Measurements from ENCODE around the gene PGBD2.
A peak's percentile ranks its signal among the peaks of the same experiment; 100 is the strongest.

The PGBD2 gene, protein sequence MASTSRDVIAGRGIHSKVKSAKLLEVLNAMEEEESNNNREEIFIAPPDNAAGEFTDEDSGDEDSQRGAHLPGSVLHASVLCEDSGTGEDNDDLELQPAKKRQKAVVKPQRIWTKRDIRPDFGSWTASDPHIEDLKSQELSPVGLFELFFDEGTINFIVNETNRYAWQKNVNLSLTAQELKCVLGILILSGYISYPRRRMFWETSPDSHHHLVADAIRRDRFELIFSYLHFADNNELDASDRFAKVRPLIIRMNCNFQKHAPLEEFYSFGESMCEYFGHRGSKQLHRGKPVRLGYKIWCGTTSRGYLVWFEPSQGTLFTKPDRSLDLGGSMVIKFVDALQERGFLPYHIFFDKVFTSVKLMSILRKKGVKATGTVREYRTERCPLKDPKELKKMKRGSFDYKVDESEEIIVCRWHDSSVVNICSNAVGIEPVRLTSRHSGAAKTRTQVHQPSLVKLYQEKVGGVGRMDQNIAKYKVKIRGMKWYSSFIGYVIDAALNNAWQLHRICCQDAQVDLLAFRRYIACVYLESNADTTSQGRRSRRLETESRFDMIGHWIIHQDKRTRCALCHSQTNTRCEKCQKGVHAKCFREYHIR

DNA sequence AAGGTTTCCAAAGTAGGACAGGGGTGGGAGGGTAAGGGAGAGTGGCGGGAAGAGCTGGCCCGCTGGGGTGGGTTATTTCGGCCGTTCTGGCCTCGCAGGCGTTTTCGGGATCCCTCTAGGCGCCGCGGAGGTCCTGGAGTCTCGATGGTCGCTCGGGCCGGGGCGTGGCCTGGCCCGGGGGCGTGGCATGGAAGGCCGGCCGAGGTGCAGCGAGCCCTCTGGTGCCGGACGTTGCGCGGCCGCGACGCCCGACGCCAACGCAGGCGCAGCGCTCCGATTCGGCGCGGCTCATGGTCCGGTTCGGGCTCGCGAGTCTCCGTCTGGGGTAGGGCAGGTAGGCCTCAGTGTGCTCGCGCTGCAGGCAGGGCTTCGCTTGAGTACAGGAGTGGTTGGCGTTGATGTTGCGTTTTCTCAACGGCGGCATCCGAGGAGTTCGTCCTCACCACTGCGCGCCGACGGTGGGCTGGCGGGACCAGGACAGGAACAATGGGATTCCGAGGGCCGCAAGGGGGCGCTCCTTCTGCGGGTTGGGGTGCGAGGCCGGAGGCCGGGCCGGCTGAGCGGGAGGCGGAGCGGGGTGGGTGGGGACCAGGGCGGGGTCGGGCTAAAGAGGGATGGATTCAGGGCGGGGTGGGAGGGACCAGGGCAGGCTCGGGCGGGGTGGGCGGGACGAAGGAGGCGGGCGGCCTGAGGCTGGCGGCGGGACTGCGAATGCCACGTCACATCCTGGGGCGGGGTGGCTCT lies at the start of gene PGBD2:
PGBD2 (plus strand) TSS at position 227 of the 744 bp plus-strand sequence. CDS start 7,628 bp downstream, outside the sequence.
- H3K4me3 ChIP-seq (ENCODE audit: low read depth, low read length), result peak within 1 kb of the TSS; percentile 61
- TF ChIP-seq, protein P1, sequence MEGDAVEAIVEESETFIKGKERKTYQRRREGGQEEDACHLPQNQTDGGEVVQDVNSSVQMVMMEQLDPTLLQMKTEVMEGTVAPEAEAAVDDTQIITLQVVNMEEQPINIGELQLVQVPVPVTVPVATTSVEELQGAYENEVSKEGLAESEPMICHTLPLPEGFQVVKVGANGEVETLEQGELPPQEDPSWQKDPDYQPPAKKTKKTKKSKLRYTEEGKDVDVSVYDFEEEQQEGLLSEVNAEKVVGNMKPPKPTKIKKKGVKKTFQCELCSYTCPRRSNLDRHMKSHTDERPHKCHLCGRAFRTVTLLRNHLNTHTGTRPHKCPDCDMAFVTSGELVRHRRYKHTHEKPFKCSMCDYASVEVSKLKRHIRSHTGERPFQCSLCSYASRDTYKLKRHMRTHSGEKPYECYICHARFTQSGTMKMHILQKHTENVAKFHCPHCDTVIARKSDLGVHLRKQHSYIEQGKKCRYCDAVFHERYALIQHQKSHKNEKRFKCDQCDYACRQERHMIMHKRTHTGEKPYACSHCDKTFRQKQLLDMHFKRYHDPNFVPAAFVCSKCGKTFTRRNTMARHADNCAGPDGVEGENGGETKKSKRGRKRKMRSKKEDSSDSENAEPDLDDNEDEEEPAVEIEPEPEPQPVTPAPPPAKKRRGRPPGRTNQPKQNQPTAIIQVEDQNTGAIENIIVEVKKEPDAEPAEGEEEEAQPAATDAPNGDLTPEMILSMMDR (IDR thresholded peaks at IDR 0.05; ENCODE audit: low read depth, low read length, missing control alignments), result peak; percentile 62
- peak; percentile 76 for DNase-seq (ENCODE audit: low read depth)
- in situ Hi-C loops (cut with HindIII; ENCODE audit: low sequenced_read_pairs), result no loop called here

DNA sequence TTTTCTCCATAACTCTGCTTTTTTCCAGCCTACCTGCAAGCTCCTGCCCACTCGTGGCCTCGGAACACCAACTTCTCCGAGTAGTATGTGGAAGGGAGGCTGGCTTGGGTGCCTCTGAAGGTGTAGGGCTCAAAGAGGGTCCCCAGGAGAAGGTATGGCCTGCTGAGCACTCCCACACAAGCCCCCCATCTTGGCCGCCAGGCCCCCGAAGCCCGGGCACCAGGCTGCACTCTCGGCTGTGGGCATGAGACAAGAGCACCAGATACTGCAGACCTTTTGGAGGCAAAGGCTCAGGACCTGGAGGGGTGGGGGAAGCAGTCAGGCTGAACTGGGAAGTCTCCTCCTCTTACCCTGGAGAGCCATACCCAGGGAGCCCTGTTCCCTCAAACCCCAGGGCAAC lies 48.8 kb upstream of the PGBD2 start:
- TF ChIP-seq, protein P1 (IDR thresholded peaks at IDR 0.05; ENCODE audit: low read depth, low read length, missing control alignments), result no peak
- H3K4me3 ChIP-seq (ENCODE audit: low read depth, low read length), result peak overlapping the region; percentile 54
- in situ Hi-C loops (cut with HindIII; ENCODE audit: low sequenced_read_pairs), result no loop called here

DNA sequence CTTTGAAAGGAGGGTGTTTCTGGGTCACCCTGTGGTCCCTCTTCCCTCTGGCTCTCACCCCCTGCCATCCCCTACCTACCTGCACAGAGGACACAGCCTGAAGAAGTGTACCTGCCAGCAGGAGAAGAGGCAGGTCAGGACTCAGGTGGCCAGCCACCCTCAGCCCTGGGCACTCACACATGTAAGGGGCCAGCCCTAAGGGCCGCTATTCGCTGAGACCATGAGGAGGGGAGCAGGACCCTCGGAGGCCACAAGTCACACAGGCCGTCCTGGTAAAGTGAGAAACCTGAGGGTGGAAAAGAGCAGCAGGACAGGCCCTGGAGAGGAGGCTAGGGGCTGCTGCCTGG lies 48.3 kb upstream of the PGBD2 start:
- in situ Hi-C loops (cut with HindIII; ENCODE audit: low sequenced_read_pairs), result no loop called here
- TF ChIP-seq, protein P1 (IDR thresholded peaks at IDR 0.05; ENCODE audit: low read depth, low read length, missing control alignments), result no peak
- DNase-seq (ENCODE audit: low read depth), result no peak
- H3K4me3 ChIP-seq (ENCODE audit: low read depth, low read length), result peak overlapping the region; percentile 54

More for the DNA sequence above, 48.8 kb upstream of the PGBD2 start:
- DNase-seq (ENCODE audit: low read depth), result no peak

DNA sequence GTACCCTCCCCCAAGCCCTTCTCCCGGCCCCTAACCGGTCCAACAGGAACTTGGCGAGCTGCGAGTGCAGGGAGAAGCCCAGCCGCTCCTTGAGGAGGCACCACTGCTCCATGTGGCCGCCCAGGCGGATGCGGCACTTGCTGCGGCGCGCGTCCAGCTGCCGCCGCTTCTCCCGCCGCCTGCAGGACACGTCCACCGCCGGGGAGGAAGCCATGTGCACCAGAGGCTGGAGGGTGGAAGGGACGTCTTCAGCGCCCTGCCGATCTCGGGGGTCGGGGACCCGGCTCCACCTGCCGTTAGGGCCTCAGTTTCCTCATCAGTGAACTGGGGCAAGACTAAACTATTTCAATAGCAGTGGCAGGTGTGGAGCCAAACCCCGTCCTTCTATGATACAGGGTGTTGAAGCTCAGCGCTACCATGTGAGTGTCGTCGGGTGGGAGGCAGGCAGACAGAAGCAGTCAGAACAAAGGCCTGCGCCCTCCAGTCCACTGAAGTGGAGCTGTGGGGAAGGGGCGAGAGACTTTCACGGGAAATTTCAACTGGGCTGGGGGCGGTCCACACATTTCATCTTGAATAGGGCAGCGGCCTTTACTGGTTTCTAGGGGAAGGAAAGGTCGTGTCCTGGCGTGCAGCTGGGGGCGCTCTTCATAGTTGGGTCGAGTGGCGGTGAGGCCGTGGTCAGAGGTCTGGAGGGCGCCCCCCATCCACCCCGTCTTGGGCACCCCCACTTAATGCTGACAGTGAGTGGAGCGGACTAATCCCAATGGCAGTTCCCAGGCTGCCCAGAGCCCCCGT lies 47.7 kb upstream of the PGBD2 start:
- in situ Hi-C loops (cut with HindIII; ENCODE audit: low sequenced_read_pairs), result no loop called here
- H3K4me3 ChIP-seq (ENCODE audit: low read depth, low read length), result peak overlapping the region; percentile 54
- TF ChIP-seq, protein P1 (IDR thresholded peaks at IDR 0.05; ENCODE audit: low read depth, low read length, missing control alignments), result peak; percentile 30
- no peak for DNase-seq (ENCODE audit: low read depth)

DNA sequence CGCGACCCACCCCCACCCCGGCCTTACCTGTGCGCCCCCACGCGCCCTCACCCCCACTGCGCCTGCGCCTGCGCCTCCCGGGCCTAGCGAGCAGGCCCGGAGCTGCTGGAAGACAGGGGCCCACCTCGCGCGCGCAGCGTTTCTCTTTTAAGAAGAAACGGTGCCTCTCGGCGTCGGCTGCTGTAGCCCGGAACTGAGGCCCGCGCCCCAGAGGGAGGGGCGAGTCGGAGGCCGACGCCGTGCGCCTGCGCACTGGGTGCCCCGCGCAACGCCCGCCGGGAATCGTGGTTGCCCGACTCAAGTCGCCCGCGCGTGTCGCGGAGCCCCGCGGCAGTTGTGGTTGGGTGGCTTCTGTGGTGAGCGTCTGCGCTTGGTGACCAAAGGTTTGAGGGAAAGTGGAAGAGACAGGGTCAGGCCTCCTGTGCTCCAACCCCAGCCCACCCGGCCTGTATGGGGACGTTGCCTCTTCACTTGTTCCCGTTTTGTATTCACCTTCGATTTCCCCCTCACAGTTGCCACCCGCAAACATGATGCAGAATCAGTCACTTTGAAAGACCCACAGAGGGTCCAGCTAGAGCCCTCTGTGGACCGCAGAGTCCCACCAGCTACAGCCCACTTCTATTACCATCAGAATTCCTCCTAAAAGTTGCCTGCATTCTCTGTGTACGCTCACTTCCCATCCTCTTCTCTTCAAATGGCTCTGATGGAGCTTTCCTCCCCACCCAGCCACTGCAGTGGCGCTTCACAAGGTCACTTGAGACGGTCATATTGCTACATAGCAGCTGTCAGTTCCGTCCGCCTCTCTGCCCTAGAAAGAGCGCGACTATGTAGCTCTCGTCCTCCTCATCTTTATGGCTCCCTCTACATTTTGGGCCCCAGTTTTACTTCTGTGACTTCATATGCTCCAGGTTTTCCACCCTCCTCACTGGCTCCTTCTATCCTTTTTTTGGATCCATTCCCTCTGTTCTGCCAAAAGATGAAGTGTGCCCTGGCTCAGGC lies 46.8 kb upstream of the PGBD2 start, which contains the start of gene ZNF692:
ZNF692 (minus strand) TSS at position 195 of the 999 bp plus-strand sequence. CDS start 776 bp downstream, outside the sequence.
- in situ Hi-C loops (cut with HindIII; ENCODE audit: low sequenced_read_pairs), result no loop called here

More for the DNA sequence above, 46.8 kb upstream of the PGBD2 start, which contains the start of gene ZNF692:
- peak; percentile 92 for DNase-seq (ENCODE audit: low read depth)
- TF ChIP-seq, protein P1 (IDR thresholded peaks at IDR 0.05; ENCODE audit: low read depth, low read length, missing control alignments), result no peak
- H3K4me3 ChIP-seq (ENCODE audit: low read depth, low read length), result peak within 1 kb of the TSS; percentile 54

Measured in astrocyte of the cerebellum (primary cell).